PC-3 (cell line): Measurements from ENCODE around the gene ASCC3.

Source experiments
- CTCF ChIP-seq: fragments of 300-600 bp; sonication (generic); conservative IDR thresholded peaks from 2 replicates; pipeline ENCODE4 v1.5.1; 2017; ENCODE audit warnings: antibody characterized with exemption, low read depth, mild to moderate bottlenecking, low read length
- EZH2 ChIP-seq: fragments of 300-600 bp; sonication (generic); IDR thresholded peaks from one replicate; pipeline ENCODE4 v1.6.1; 2017; ENCODE audit warnings: antibody characterized with exemption, mild to moderate bottlenecking, low read length; ENCODE audit not compliant: unreplicated experiment

- TF ChIP-seq CTCF (no peak), EZH2 (no peak)
Measured at GRCh38 chr6:100670056-100670455, 211.1 kb downstream of the ASCC3 start.
